GM21529 (cell line): ENCODE results near the gene CACNA1H.
"Not testable (repeated sequence)": the region's sequence is repeated elsewhere in the genome, so short reads cannot be mapped to it uniquely, and the experiment has no call there.

Source experiments
- ATAC-seq: cut with Tn5 transposase; IDR thresholded peaks from one replicate; pipeline ENCODE4 v1.9.1; 2021; ENCODE audit not compliant: unreplicated experiment

The CACNA1H gene

DNA sequence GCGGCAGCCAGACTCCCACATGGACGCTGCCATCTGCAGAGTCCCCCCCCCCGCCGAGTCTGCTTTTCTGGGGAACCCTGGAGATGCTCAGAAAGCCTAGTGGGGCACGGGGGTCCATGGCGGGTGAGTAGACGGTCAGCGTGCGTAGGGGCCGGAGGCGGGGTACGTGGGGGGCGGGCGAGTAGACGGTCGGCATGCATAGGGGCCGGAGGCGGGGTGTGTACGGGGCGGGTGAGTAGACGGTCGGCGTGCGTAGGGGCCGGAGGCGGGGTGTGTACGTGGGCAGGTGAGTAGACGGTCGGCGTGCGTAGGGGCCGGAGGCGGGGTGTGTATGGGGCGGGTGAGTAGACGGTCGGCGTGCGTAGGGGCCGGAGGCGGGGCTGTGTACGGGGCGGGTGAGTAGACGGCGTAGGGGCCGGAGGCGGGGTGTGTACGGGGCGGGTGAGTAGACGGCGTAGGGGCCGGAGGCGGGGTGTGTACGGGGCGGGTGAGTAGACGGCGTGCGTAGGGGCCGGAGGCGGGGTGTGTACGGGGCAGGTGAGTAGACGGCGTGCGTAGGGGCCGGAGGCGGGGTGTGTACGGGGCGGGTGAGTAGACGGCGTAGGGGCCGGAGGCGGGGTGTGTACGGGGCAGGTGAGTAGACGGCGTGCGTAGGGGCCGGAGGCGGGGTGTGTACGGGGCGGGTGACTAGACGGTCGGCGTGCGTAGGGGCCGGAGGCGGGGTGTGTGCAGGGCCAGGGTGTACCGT, 32.7 kb downstream of the CACNA1H start:
- not testable (repeated sequence) for ATAC-seq

DNA sequence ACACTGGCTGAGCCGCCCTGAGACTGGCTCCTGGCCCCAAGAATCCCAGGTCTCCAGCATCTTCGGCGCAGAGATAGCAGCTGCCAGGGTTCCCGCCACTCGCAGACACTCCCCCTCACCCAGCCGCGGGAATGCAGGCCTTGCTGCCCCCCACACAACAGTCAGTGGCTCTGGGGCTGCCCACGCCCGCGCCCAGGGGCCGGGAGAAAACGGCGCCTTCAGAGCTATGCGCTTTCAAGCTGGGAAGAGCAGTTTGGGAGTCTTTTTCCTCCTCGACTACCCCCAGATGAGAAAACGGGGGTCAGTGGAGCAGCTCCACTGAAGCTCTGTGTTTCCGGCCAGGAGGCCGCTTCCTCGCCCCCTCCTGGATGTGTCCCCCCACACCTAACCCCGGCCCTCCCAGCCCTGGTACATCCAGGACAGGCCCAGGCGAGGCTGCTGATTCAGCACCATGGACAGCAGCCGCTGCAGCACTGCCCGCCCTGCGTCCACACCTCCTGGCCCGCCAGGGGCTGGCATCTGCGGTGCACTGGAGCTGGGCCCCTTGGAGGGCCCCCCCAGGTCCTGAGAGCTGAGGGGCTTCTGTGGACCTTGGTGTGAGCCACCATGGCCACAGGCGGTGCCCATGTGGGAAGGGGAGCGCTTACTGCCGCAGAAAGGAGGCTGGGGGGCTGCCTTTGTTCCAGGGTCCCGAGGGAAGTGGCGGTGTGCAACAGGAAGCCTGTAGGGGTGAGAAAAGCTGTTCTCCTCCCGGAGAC, 35.7 kb downstream of the CACNA1H start:
- ATAC-seq, result no peak

DNA sequence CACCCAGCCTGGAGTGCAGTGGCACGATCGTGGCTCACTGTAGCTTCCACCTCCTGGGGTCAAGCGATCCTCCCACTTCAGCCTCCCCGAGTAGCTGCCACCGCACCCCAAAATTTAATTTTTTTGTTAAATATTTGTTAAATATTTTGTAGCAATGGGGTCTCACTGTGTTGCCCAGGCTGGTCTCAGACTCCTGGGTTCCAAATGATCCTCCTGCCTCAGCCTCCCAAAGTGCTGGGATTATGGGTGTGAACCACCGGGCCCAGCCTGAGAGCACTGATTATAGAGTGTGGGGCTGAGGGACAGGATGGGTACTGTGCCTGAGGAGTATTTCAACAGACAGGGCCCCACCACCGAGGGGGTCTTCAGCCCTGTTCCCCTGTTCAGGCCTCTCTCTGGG, 36.5 kb downstream of the CACNA1H start:
- ATAC-seq, result no peak

DNA sequence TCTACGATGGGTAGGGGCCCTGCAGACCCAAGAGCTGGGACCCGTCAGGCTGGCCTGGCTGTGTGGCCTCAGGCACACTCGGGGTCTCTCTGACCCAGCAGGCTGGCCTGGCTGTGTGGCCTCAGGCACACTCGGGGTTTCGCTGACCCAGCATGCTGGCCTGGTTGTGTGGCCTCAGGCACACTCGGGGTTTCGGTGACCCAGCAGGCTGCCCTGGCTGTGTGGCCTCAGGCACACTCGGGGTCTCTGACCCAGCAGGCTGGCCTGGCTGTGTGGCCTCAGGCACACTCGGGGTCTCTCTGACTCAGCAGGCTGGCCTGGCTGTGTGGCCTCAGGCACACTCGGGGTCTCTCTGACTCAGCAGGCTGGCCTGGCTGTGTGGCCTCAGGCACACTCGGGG, 37.9 kb downstream of the CACNA1H start:
- not testable (repeated sequence) for ATAC-seq

DNA sequence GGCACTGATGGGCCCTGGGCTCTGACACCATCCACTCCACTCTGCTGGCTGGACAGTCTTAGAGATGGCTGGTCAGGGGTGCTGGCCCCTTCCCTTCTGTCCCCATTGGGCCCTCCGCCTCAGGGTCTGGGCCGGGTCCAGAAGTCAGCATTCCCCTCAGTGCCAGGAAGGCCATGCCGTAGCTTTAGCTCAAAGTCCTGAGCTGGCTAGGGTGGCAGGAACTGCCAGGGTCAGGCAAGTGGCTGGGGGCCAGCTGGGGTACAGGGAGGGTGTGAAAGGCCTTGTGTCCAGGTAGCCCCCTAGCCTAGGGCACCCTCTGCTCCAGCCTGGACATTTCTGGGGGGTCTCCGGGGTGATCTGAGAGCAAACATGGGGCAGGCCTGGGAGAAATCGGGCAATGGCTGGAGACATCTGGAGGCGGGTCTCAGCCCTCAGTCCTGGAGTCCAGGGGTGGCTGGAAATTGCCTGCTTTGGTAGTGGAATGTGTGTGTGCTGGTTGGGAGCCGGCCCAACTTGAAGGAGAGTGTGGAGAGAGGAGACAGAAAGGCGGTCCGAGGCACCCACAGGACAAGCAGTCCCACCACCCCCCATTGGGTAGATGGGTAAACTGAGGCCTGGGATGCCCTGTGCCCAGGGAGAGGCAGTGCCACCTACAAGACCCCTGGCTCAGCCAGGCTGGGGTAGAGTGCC, 39.6 kb downstream of the CACNA1H start:
- no peak for ATAC-seq

DNA sequence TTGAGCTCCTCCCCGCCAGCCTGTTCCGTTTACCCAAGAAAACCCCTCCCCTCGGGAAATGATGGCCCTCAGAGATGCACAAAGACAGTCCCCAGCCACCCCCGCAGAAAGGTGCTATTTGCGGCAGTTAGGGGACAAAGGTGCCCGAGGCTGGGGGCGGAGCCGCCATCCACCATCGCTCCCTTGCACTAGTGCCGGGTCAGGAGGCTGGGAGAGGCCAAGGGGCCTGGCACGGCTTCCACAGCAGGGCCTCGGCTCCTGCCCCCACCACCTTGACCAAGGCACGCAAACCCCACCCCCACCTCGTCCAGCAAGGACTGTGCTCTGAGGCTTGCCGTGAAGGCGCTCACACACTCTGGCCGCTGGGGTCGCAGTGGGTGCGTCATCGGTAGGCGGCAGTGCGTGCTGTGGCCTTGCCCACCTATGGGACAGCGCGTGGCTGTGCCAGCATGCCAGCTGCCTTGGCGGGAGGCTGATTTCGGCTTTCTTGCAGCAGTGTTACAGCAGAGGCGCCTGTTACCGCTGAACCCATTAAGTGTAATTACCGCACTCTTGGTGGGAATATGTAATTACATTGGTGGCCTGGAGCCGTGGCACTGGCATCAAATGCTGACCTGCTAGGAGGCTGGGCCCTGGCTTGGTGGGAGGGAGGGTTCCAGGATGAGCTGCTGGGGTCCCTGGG, 40.4 kb downstream of the CACNA1H start:
- ATAC-seq, result no peak

DNA sequence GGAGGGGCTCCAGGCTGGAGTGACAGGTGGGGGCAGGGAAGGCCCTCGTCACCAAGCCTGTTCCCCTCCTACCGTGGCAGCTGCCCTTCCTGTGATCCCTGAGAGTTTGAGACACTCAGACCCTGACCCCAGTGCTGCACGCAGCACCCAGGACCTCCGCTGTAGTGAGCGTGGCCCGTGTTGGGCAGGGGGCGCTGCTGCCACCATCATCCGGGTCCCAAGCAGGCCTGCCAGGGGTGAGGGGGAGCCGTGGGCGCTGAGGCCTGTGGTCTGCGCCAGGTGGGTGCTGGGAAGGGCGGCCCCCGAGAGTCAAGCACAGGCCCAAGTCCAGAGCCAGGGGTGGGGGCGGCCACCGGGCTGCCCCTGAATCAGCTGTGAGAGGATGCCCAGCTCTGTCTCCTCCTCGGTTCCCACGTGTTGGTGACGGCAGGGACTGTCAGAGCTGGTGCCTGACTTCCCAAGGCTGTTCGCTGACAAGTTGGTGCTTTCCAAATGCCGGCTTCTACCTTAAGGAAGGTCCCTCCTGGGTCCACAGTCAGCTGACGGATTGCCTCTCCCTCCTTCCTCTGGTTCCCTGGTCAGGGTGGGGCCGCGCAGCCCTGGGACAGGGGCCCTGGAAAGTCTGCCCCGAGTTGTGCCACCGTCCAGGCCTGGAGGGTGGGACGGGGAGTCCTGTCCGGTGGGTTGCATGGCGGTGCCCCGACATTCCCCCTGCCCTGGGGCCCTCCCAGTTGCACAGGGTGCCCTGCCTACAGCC, 41.1 kb downstream of the CACNA1H start:
- ATAC-seq, result no peak

DNA sequence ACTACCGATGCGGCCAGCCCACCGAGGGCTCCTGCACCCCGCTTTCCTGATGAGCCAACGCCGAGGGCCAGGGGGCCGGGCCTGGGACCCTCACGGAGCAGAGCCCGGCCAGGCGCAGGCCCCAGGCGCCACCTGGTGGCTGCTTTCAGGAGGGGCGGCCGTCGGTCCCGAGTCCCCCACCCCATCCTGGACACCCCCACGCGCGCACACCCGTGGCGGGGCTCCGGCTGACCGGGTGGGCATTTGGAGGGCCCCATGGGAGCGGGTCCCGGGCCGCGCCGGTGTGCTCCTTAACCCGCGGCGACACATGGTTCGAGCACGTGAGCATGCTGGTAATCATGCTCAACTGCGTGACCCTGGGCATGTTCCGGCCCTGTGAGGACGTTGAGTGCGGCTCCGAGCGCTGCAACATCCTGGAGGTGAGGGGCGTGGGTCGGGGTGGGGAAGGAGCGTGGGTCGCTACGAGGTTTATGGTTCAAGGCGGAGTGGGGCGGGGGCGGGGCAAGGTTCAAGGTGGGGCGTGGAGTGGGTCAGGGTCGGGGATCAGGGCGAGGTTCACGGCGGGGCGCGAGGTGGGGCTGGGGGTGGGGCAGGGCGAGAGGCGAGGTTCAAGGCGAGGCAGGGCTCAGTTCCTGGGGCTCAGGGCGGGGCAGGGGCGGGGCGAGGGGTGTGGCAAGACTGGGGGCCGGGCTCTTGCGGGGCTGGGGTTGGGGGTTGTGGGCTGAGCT, 41.9 kb downstream of the CACNA1H start:
- ATAC-seq, result no peak

DNA sequence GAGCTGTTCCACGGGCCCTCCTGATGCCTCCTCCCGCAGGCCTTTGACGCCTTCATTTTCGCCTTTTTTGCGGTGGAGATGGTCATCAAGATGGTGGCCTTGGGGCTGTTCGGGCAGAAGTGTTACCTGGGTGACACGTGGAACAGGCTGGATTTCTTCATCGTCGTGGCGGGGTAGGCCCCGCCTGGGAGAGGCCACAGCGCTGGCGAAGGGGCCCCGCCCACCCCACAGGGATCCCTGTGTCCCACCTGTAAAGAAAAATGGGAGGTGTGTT, 42.4 kb downstream of the CACNA1H start:
- no peak for ATAC-seq

DNA sequence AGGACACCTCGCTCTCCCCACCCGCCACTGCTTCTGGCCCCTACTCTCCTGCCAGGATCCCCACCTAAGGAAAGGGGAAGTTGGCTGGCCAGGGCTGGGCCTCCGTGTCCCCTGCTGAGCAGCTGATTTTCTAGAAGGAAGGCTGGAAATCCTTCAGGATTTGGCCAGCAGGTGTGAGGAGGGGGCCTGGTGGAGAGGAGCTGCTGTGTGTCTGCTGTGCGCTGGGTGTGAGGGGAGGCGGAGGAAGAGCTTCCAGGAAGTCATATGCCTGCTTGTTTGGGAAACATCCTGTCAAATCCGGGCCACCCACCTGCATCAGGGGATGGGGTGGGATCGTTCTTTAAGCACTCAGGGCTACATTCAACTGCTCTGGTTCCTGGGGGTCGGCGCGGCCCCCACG, 43.6 kb downstream of the CACNA1H start:
- ATAC-seq, result no peak

DNA sequence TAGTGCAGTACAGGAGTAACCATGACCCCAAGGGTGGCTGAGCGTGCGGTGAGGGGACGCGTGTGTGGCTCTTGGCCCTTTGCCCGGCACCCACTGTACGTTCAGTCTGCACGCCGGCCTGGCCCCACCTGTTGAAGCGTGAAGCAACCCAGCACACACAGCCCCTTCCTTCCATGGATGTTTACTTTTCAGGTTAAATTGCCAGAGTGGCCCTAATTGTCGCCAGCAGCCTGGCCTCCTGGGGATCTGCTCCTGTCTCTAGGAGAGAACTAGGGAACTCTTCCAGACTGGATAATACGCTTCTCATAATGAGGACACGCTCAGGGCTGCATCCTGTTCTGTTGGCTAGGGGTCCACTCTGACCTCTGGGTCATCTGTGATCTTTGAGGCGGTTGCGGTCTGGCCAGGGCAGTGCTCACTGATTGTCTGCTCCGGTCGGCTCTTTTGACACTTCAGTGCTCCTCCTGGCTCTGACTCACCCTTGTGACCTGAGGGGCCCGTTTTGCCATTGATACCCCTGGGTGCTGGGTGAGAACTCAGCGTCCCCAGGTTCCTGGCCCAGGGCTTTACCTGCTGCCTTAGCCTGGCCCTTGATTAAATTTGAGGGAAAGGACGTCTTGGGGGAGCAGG, 44.4 kb downstream of the CACNA1H start:
- ATAC-seq, result no peak

DNA sequence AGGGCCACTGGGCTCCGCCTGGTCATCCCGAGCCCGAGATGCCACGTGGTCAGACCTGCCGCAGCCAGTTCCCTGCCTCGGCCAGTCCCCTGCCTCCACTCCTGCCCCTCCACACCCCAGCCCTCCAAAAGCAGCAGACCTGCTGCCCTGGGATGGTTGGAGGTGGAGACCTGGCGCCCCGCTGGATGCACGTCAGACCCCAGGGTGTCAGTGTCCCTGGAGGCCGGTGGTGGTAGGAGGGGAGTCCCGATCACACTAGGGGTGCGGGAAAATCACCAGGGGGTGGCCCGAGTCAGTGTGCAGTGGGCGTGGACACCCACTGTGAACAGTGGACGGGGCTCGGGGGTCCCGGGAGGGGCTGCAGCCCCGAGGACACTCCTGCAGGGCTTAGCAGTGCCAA, 45.3 kb downstream of the CACNA1H start:
- ATAC-seq, result no peak

DNA sequence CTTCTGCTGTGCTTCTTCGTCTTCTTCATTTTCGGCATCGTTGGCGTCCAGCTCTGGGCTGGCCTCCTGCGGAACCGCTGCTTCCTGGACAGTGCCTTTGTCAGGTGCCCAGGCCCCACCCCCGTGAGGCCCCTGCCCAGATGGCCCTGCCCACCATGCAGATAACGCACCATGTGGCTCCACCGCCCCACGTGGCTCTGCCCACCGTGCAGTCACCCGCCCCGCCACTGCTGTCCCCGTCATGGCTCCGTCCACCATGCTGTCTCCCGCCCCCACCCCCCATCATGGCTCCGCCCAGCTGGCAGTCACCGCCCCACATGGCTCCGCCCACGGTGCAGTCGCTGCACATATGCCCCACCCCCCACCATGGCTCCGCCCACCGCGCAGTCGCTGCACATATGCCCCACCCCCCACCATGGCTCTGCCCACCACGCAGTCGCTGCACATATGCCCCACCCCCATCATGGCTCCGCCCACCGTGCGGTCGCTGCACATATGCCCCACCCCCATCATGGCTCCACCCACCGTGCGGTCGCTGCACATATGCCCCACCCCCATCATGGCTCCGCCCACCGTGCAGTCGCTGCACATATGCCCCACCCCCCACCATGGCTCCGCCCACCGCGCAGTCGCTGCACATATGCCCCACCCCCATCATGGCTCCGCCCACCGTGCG, 45.9 kb downstream of the CACNA1H start:
- ATAC-seq, result not testable (repeated sequence)

DNA sequence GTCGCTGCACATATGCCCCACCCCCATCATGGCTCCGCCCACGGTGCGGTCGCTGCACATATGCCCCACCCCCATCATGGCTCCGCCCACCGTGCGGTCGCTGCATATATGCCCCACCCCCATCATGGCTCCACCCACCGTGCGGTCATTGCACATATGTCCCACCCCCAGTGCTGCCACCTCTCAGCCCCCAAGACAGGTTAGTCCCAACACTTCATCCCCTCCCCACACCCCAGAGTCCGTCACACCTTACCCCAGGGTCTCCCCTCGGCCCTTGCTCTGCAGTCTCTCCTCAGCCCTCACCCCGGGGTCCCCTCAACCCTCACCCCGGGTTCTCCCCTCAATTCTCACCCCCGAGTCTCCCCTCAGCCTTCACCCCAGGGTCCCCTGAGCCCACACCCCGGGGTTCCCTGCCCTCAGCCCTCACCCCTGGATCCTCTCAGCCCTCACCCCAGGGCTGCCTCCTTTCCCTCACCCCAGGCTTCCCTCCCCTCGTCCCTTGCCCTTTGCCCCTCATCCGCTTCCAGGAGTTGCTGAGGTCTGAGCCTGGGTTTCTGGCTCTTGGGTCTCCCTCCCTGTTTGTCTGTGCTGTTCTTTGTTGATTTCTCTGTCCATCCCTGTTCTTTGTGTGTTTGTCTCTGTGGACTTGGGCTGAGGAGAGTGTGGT, 46.6 kb downstream of the CACNA1H start:
- ATAC-seq, result no peak

DNA sequence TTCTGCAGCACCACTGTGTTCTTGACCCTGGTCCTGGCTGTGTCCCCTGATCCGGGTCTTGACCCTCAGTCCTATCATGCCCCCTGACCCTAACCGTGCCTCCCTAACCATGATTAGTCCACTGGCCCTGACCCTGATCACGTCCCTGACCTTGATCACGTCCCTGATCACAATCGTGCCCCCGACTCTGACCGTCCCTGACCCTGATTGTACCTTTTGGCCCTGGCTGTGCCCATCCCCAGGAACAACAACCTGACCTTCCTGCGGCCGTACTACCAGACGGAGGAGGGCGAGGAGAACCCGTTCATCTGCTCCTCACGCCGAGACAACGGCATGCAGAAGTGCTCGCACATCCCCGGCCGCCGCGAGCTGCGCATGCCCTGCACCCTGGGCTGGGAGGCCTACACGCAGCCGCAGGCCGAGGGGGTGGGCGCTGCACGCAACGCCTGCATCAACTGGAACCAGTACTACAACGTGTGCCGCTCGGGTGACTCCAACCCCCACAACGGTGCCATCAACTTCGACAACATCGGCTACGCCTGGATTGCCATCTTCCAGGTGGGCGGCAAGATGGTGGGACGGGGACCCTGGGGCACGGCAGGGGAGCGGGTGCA, 47.2 kb downstream of the CACNA1H start:
- no peak for ATAC-seq

DNA sequence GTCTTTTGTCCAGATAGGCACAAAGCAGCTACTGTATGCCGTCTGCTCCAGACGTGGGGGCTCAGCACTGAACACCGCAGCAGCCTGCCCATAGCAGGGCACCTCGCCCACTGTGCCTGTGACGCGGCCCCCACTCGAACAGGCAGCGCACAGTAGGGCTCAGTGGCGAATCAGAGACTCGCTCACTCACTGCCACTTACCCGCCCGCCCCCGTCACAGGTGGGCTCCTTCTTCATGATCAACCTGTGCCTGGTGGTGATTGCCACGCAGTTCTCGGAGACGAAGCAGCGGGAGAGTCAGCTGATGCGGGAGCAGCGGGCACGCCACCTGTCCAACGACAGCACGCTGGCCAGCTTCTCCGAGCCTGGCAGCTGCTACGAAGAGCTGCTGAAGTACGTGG, 48.5 kb downstream of the CACNA1H start:
- ATAC-seq, result no peak

DNA sequence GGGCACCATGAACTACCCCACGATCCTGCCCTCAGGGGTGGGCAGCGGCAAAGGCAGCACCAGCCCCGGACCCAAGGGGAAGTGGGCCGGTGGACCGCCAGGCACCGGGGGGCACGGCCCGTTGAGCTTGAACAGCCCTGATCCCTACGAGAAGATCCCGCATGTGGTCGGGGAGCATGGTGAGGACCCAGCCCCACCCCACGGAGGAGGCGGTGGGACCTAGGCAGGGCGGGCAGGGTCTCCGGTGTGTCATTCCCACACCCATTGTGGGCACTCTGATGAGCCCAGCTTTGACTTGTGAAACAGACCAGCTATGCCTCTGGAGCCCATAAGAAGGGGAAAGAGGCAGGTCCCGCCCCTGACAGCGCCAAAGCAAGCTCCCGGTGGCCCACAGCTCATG, 49.4 kb downstream of the CACNA1H start:
- no peak for ATAC-seq

DNA sequence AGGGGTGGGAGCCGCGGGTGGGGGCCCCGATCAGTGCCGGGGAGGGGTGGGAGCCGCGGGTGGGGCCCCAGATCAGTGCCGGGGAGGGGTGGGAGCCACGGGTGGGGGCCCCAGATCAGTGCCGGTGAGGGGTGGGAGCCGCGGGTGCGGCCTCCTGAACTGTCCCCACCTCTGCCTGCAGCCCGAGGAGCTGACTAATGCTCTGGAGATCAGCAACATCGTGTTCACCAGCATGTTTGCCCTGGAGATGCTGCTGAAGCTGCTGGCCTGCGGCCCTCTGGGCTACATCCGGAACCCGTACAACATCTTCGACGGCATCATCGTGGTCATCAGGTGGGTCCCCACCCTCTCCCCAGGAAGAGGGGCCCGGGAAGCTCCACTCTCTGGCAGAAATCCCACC, 52.0 kb downstream of the CACNA1H start:
- ATAC-seq, result no peak
